Adrenal gland (tissue), 5 donors: ENCODE measurements around the gene SUV39H1.

Source experiments
- CTCF ChIP-seq, 6 experiments: fragments of 450-650 bp in 4 of 6; fragments of 200-600 bp in 2 of 6; sonication (generic) in 1 of 6; IDR thresholded peaks; 1 replicate in 5 of 6; 2 replicates in 1 of 6; pipeline versions ENCODE4 v1.5.1 to v1.8.0; 2016 to 2021; ENCODE audit warnings: antibody characterized with exemption in 6 of 6, mild to moderate bottlenecking in 2 of 6, moderate library complexity in 1 of 6
- POLR2A ChIP-seq, 2 donors: fragments of 450-650 bp; IDR thresholded peaks; one replicate each; pipeline ENCODE4 v1.6.1; 2017; ENCODE audit warnings: antibody characterized with exemption in 2 of 2, mild to moderate bottlenecking in 2 of 2, moderate library complexity in 1 of 2
- donor health status: DM: no; HTN: no; CAD: no.

- TF ChIP-seq POLR2A (IDR thresholded peaks at IDR 0.05) (no peak), CTCF (IDR thresholded peaks at IDR 0.05) (no peak)
These were observed 15.5 kb downstream of the SUV39H1 start for GRCh38 chrX:48711929-48712505.
